ENCODE measurements around the gene GNPAT.
A peak's percentile ranks its signal among the peaks of the same experiment; 100 is the strongest.
"Not testable (repeated sequence)": the region's sequence is repeated elsewhere in the genome, so short reads cannot be mapped to it uniquely, and the experiment has no call there.

Gene GNPAT

DNA sequence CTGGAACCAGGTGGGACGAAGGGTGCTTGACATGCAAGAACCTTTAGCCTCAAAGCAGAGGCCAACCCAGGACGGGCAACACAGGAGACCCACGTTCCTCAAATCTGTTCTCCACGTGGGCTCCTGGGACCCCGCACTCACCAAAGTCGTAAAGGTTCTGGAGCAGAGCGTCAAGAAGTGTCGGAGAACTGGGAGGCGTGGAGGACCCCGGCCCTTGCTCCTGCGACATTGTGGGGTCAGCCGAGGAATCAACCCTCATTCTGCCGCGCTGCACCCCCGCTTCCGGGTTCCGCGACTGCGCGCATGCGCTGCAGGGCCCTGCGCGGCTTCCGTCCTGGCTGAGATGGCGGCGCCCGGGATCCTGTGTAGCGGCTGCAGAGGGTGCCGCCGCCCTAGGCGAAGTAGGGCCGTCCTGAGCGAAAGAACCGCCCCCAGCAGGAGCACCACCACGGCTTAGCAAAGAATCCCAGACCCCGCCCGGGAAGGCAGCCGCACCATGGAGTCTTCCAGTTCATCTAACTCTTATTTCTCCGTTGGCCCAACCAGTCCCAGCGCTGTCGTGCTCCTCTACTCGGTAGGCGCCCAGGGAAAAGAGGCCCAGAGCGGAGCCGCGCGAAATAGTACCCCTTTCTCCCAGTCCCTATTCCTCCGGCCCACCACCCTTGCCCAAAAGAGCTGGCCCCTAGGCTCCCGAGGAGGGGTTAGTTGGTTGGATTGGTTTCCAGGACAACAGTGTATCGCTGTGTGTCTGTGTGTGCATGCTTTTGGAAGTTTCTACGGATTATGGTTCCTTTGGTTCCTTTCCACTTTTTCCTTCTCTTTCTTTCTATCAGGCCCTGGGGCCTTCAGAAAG, at the start of gene GNPAT:
Gene GNPAT, plus strand, starts transcription at position 330 of the 853 bp plus-strand sequence. Its CDS starts 167 bp downstream, at position 497.
- DNase-seq (ENCODE audit: low spot score) = peak; percentile 99

DNA sequence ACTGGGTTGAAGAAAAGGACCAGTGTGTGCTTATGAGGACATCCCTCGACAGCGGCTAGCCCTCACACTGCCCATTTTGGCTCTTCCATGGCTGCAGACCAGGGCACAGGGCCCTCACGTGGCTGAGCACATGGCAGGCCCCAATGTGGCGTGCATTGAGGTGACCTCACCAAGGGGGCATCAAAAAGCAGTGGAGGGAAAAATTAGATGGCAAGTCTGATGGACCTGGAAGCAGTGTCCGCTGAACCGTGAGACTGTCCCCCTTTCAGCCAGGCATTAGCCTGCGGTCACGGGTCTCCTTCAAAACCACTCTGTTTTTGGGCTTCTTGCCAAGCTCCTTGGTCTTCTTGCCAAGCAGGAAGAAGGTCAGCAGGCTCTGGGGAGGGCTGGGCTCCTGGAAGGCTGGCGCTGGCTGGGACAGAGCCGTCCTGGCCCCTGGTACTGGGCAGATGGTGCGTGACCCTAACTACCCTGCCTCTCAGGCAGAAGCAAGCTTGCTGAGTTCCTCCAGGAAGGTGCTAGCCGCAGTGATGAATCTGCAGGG, 48.3 kb upstream of the GNPAT start:
- no peak for DNase-seq (ENCODE audit: low spot score)

DNA sequence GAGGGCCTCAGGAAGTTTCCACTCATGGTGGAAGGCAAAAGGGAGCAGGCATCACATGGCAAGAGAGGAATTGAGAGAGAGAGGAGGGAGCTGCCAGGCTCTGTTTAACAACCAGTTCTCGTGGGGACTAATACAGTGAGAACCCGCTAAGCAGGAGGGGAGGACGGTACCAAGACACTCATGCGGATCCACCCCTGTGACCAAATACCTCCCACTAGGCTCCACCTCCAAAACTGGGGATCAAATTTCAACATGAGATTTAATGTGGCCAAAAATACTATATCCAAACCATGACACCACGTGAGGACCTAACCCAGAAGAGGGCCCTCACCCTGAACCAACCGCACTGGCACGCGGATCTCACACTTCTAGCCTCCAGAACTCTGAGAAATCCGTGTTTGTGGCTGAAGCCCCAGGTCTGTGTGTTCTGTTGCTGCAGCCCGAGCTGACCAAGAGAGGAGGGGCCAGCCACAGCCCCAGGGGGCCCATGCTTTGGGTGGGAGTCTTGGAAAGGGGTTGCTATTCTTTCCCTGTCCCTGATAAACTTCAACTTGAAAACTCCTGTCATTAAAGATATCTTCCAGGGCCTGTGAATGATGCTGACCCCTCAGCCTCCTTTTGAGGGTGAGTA, 47.2 kb upstream of the GNPAT start:
- DNase-seq (ENCODE audit: low spot score) = no peak

DNA sequence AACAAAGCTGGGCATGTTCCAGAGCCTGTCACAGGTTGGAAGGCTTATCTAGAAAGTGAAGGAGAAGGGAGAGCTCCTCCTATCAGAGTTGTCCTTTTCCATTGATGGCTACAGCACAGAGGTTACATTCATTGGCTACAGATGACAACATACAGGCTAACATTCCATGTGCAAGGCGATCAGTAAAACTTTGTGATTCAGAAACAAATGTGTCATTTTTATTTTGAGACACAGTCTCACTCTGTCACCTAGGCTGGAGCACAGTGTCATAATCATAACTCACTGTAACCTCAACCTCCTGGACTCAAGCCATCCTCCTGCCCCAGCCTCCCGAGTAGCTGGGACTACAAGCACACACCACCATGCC, 46.6 kb upstream of the GNPAT start:
- no peak for DNase-seq (ENCODE audit: low spot score)

DNA sequence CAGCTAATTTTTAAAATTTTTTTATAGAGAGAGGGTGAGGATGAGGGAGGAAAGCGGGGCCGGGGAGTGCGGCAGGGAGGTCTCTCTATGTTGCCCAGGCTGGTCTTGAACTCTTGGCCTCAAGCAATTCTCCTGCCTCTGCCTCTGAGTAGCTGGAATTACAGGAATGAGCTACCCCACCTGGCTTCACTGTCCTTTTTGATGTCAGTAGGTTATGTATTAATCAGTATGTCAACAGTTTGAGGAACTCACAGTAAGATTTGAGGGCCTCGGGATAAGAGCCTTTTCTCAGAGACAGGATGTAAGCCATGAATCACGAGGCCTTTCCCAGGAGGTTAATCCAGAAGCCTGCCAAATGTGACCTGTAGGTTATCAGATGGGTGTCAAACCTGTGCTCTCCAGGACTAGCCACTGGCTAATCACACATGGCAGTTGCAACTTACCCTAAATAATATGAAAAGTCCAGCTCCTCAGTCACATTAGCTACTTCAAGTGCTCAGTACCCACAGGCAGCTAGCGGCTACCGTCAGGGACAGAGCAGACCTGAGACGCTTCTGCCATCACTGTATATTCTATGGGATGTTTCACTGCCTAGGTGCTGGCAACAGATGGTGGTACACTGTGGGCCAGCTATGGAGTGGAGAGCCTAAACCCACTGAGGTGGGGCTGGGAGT, 46.0 kb upstream of the GNPAT start:
- no peak for DNase-seq (ENCODE audit: low spot score)

DNA sequence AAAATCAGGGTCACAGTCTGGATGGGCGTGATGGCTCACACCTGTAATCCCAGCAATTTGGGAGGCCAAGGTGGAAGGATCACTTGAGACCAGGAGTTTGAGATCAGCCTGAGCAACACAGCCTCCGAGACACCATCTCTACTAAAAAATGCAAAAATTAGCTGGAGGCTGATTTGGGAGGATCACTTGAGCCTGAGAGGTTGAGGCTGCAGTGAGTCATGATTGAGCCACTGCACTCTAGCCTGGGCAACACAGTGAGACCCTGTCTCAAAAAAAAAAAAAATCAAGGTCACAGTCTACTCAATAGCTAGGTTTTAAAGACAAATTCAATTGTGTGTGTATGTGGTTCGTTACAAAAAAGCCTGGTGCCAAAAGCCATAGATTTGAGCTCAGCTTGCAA, 44.7 kb upstream of the GNPAT start:
- DNase-seq (ENCODE audit: low spot score) = no peak

DNA sequence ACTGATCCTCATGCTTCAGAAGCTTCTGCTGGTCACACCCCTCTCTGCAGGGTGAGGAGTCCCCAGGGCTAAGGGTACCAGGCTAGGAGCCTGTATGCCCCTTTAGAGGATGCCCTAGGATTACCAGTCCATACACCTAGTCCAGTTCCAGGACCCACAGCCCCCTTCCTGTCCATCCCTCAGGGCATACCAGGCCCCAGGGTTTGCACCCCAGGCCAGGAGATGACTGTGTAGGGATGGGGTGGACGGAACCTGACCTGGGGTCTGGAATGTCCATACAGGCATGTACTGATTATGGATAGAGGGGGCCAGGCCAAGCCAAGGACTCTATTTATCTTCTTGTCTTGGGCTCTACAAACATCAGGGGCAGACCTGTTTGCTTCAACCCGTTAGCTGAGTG, 44.3 kb upstream of the GNPAT start:
- no peak for DNase-seq (ENCODE audit: low spot score)

DNA sequence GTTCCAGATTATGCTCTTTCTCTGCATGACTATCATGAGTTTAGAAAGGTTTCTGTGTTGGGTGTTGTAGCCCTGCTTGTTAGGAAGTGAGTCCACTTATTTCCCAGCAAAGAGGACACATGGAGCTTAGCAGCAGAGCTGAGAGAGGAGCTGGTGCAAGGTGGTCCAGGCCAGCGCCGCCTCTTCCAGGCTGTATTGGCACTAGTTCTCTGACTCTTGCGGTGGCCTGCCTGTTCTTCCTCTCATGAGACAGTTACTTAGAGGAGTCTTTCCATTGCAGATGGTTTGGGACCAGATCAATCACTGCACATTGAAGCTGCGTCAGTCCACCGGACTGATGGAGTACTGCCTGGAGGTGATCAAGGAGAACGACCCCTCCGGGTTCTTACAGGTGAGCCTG, 41.1 kb upstream of the GNPAT start:
- no peak for DNase-seq (ENCODE audit: low spot score)

DNA sequence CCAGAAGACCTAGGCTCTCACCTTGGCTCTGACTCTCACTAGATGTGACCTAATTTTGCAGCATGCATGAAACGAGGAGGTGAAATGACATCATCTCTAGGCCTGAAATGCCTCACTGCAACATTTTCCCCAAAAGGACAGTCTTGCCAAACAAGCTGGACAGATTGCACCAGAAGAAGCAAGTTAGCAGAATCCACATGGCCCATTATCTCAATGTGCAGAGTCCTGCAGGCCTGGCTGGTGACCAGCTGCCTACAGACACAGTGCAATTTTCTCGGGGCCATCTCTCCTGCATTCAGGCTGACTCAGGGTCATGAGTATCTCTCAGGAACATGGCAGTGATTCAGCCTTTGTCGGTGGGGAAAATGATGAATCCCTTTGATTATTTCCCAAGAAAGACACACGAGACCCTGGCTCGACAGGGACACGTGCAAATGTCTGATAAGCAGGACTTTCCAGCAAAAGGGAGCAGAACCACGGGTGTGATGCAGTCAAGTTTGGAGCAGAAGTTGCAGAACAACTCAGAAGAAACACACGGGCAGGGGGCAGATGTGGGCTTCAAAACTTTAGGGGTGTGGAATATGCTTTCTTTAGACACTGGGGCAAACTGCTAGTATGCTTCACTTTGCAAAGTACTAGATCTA, 40.5 kb upstream of the GNPAT start:
- DNase-seq (ENCODE audit: low spot score) = peak; percentile 31

DNA sequence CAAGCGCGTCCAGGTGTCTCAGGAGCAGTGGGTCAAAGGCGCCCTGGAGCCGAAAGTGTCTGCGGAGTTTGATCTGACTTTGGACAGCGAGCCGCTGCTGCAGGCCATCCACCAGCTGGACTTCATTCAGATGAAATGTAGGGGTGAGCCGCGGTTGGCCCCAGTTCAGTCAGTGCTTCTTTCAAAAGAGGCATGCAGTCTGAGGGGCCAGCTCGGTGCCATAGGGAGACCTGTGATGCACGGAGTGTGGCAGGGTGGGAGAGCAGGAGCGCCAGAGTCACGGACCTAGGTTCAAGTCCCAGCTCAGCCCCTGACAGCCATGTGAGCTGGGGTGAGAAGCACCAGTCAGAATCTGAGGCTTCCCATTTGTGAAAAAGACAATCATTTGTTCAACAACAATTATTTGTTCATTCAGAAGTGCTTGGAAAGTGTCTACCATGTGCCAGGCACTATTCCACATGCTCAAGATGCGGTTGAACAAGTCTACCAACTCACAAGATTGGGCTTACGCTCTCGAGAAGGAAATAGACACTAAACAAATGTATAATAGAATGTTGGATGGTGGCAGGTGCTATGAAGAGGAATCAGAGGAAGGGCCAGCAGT, 39.5 kb upstream of the GNPAT start:
- DNase-seq (ENCODE audit: low spot score) = no peak

DNA sequence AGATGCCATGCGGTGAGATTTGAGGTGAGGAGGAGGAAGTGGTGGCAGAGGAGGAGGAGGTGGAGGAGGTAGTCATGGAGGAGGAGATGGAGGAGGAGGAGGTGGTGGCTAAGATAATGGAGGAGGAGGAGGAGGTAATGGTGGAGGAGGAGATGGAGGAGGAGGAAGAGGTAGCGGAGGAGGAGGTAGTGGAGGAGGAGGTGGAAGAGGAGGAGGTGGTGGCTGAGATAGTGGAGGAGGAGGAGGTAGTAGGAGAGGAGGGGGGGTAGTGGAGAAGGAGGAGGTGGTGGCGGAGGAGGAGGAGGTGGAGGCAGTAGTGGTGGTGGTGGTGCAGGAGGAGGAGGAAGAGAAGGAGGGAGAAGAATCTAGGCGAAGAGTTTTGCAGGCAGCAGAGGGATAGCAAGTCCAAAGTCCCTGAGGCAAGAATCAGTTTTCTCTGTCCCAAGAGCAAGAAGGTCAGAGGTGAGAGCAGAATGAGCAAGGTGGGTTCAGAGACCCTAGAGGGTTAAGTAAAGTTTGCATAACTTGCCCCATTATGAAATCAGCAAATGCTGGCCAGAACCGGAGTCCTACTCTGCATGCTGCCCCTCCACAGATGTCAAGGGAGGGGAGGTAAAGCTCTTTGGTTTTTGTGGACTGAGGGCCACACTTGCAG, 38.9 kb upstream of the GNPAT start:
- no peak for DNase-seq (ENCODE audit: low spot score)

DNA sequence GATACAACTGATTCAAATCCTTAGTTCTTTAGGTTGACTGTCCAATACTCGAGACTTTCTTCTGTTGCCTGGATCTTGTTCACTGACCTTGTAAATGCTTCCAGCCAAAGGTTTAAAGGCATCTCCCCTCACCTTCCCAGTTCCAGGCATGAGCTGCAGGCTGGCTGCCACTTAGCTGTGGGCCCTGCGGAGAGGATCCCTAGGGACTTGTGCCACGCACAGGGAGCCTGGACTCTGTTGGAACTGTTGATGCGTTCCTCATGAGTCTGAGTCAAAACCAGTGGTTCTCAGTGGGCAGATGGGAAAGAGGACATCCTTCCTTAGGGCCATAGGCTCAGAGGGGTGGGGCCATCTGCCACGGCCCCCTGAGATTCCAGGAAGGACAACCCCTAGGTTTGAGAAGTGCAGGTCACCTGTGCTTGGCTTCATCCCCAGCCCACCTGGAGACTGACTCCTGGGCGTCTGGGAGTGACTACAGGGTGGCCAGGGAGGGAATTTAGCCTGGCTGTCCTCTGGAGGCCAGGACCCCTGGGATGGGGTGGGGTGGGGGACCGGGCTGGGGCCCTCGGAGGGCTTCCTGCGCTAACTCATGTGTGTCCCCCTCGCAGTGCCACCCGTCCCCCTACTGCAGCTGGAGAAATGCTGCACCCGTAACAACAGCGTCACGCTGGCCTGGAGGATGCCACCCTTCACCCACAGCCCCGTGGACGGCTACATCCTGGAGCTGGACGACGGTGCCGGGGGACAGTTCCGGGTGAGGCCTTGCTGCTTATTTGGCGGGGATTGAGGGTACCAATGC, 37.6 kb upstream of the GNPAT start:
- no peak for DNase-seq (ENCODE audit: low spot score)

DNA sequence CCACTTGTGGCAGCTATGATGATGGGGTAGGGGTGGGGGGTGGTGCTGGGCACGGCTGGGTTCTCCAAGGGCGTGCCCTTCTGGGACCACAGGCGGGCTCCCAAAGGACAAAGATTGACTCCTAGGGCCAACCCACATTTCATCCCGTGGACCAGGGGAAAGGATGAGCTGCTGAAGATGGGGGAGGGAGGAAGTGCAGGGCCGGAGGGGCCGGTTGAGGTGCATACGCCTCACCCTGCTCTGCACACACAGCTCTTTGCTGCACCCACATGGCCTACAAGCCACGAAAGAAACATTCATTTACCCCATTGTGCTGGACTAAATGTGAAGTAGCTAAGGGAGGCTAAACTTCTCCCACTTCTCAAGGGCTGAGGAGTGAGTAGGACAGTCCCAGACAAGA, 34.2 kb upstream of the GNPAT start:
- no peak for DNase-seq (ENCODE audit: low spot score)

DNA sequence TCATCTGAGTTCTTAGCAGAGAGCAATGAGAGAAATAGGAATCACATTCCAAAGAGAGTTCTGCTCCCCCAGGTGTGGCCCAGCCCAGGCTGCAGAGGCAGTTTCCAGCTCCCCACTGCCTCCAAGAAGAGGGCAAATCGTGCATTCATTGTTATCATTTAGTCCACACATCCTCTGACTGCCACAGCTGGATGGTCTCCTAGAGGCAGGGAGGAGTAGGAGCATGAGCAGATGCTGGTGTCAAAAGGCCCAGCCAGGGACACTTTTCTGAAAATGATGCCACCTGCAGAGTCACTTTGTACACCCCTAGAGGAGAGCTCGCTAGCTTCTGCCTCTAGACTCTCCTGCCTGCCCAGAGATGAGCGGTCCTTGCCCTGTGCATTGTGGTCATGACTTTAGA, 33.6 kb upstream of the GNPAT start:
- no peak for DNase-seq (ENCODE audit: low spot score)

DNA sequence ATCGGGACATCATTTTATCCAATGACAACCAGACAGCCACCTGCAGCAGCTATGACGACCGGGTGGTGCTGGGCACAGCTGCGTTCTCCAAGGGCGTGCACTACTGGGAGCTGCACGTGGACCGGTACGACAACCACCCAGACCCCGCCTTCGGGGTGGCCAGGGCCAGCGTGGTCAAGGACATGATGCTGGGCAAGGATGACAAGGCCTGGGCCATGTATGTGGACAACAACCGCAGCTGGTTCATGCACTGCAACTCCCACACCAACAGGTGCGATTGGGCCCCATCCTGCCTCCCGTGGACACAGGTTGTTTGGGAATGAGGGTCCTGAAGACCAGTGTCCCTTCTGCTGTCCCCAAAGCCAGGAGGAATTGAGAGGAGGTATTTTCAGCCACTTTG, 32.0 kb upstream of the GNPAT start:
- DNase-seq (ENCODE audit: low spot score) = no peak

DNA sequence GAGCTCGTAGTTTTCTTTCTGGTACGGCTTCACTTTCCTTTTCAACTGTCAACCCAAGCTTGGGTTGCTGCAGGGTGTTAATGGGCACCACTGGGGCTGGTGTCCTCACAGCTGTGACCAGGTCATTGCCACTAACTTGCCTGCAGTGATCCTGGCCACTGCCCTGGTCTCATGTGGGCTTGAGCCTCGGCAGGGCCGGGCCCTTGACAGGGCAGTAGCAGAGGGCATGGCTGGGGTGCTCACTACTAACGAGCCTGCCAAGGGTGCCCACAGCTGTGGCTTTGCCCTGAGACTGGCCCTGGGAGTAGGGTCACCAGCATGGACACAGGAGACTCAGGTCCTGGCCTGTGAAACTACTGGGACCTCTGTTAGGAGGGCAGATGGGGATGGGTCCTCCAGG, 31.5 kb upstream of the GNPAT start:
- no peak for DNase-seq (ENCODE audit: low spot score)

DNA sequence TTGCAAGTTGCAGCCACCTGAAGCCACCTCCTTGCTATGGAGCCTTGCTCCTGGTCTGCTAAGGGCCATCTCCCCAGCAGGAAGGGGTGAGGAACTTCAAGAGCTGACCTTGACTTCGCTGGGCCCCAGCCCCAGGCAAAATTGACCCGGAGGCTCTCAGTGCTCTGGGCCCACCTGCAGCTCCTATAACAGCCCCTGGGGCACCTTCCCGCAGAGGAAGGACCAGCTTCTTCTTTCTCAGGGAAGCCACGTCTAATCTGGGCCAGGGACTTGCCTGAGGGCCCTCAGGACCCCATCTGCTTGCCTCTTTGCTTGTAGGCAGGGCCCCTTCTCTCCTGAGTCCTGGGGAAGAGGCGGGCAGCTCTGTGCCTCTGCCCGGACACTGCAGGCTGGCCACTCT, 30.9 kb upstream of the GNPAT start:
- no peak for DNase-seq (ENCODE audit: low spot score)

DNA sequence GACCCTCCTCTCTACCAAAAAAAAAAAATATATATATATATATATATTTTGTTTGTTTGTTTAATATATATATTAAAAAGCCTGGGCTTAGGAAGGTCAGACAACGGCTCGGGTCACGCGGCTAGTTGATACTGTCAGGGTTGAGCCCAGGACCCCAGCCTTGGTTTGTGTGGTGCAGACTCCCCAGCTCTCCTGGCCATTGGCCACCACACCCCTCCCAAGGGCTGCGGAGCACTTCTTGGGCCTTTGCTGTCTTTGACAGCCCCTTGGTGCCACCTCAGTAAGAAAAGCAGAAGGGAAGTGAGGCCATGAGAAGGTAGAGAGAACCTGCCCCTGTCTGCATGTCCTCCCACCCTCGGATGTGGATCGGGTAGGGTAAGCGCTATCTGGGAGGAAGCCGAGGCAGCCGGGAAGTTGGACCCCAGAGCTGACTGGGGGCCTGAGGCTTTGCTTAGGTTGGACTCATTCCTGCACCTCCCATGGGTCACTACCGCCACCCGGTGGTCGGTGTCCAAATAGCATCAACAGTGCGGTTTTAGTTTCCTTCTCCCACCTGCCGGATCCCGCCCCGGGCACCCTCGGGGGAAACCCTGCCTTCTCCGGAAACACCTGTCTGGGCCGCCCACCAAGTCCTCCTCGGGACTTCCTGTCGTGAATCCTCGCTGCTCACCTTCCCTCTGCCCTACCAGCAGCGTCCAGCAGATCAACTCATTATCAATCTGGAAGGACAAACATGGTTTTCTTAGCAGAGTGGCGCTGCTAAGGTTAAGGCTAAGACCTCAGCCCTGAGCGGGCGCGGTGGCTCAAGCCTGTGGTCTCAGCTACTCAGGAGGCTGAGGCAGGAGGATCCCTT, 29.8 kb upstream of the GNPAT start:
- peak; percentile 77 for DNase-seq (ENCODE audit: low spot score)

DNA sequence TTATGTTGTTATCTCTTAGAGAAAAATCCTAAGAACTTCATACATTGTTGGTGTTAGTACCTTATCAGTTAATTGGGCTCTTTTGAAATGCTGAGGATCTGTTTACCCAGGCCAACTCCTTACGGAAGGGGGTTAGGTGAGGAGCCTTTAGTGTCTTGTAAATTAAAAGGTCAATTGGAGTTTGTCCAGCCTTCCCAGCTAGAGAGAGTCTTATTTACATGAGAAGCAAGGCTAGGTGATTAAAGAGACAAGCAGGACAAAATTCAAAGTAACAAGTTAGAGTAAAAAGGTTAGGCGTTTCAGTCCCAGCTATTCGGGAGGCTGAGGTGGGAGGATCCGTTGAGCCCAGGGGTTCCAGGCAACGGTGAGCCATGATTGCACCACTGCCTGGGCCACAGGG, 28.7 kb upstream of the GNPAT start:
- DNase-seq (ENCODE audit: low spot score) = not testable (repeated sequence)
